Effector memory CD4-positive, alpha-beta T cell (primary cell): ENCODE results near the gene ACOX1.
"Not testable (repeated sequence)": the region's sequence is repeated elsewhere in the genome, so short reads cannot be mapped to it uniquely, and the experiment has no call there.

Experiments
- DNase-seq, 3 donors: peaks; one replicate each; pipeline ENCODE4 v3.0.0-alpha.2; 2020
- H3K27ac ChIP-seq: 2 replicates; pipeline ENCODE4 v1.7.0; 2013; ENCODE audit warnings: mild to moderate bottlenecking, low read length, moderate library complexity; ENCODE audit not compliant: insufficient read depth, poor library complexity, severe bottlenecking
- H3K27me3 ChIP-seq: replicated peaks from 2 replicates; pipeline ENCODE4 v1.7.0; 2013; ENCODE audit warnings: mild to moderate bottlenecking, low read length; ENCODE audit not compliant: insufficient read depth, control insufficient read depth, poor library complexity, severe bottlenecking
- H3K36me3 ChIP-seq: 2 replicates; pipeline ENCODE4 v1.7.0; 2013; ENCODE audit warnings: mild to moderate bottlenecking, low read length, moderate library complexity; ENCODE audit not compliant: control insufficient read depth, insufficient read depth
- H3K4me1 ChIP-seq: 2 replicates; pipeline ENCODE4 v1.7.0; 2013; ENCODE audit warnings: low read length, mild to moderate bottlenecking; ENCODE audit not compliant: control insufficient read depth, insufficient read depth, poor library complexity, severe bottlenecking
- H3K4me3 ChIP-seq: 2 replicates; pipeline ENCODE4 v1.7.0; 2013; ENCODE audit warnings: low read length, low read depth, mild to moderate bottlenecking; ENCODE audit not compliant: insufficient read depth, poor library complexity, severe bottlenecking
- H3K9me3 ChIP-seq: 2 replicates; pipeline ENCODE4 v1.7.0; 2013; ENCODE audit warnings: mild to moderate bottlenecking, low read length, moderate library complexity; ENCODE audit not compliant: control insufficient read depth

The ACOX1 gene

GRCh38 chr17:75981019-75981615 lies 2.2 kb upstream of the ACOX1 start:
- Histone ChIP-seq H3K4me3 (no peak overlapping the region), H3K9me3 (no peaks in the 10 kb centered on the region), H3K36me3 (no peaks in the 10 kb centered on the region), H3K27ac (no peak overlapping the region), H3K4me1 (peaks cover 11% of the 10 kb centered on the region), H3K27me3 (no peaks in the 10 kb centered on the region)
- DNase-seq = no peak

GRCh38 chr17:75980188-75981018 lies 1.4 kb upstream of the ACOX1 start:
- Histone ChIP-seq H3K27me3 (no peaks in the 10 kb centered on the region), H3K4me3 (peak overlapping the region; percentile 82), H3K36me3 (no peaks in the 10 kb centered on the region), H3K9me3 (no peaks in the 10 kb centered on the region), H3K27ac (peak overlapping the region; percentile 89), H3K4me1 (peaks cover 11% of the 10 kb centered on the region)
- DNase-seq = no peak

GRCh38 chr17:75979705-75980187 lies 780 bp upstream of the ACOX1 start:
- peak overlapping the region; percentile 82 for H3K4me3 ChIP-seq
- peak overlapping the region; percentile 89 for H3K27ac ChIP-seq
- no peaks in the 10 kb centered on the region for H3K27me3 ChIP-seq
- no peaks in the 10 kb centered on the region for H3K9me3 ChIP-seq
- no peaks in the 10 kb centered on the region for H3K36me3 ChIP-seq
- DNase-seq = no peak
- peaks cover 11% of the 10 kb centered on the region for H3K4me1 ChIP-seq

- Histone ChIP-seq H3K36me3 (no peaks in the 10 kb centered on the region), H3K9me3 (no peaks in the 10 kb centered on the region), H3K27me3 (no peaks in the 10 kb centered on the region), H3K27ac (no peak overlapping the region), H3K4me3 (no peak overlapping the region), H3K4me1 (peaks cover 11% of the 10 kb centered on the region)
- DNase-seq = no peak
Measured at GRCh38 chr17:75976175-75976848, 2.7 kb downstream of the ACOX1 start.

GRCh38 chr17:75975757-75976174 lies 3.2 kb downstream of the ACOX1 start:
- no peak overlapping the region for H3K4me3 ChIP-seq
- peaks cover 11% of the 10 kb centered on the region for H3K4me1 ChIP-seq
- no peaks in the 10 kb centered on the region for H3K36me3 ChIP-seq
- no peaks in the 10 kb centered on the region for H3K9me3 ChIP-seq
- no peak for DNase-seq
- H3K27ac ChIP-seq = no peak overlapping the region
- H3K27me3 ChIP-seq = no peaks in the 10 kb centered on the region

- H3K27me3 ChIP-seq, DNase-seq, H3K27ac ChIP-seq, H3K4me3 ChIP-seq, H3K36me3 ChIP-seq, H3K9me3 ChIP-seq: not testable (repeated sequence)
- H3K4me1 ChIP-seq = peaks cover 11% of the 10 kb centered on the region
Measured at GRCh38 chr17:75975187-75975586, 3.8 kb downstream of the ACOX1 start.

- Histone ChIP-seq H3K27ac (no peak overlapping the region), H3K27me3 (no peaks in the 10 kb centered on the region), H3K4me1 (no peaks in the 10 kb centered on the region), H3K9me3 (no peaks in the 10 kb centered on the region), H3K36me3 (no peaks in the 10 kb centered on the region), H3K4me3 (no peak overlapping the region)
- no peak for DNase-seq
Measured at GRCh38 chr17:75970626-75971025, 8.3 kb downstream of the ACOX1 start.

- no peak for DNase-seq
- Histone ChIP-seq H3K27me3 (no peaks in the 10 kb centered on the region), H3K4me3 (no peak overlapping the region), H3K27ac (no peak overlapping the region), H3K36me3 (no peaks in the 10 kb centered on the region), H3K9me3 (no peaks in the 10 kb centered on the region), H3K4me1 (no peaks in the 10 kb centered on the region)
Measured at GRCh38 chr17:75970011-75970523, 8.9 kb downstream of the ACOX1 start.

- H3K4me1 ChIP-seq, H3K4me3 ChIP-seq, H3K27ac ChIP-seq, H3K36me3 ChIP-seq, H3K9me3 ChIP-seq, DNase-seq, H3K27me3 ChIP-seq: not testable (repeated sequence)
Measured at GRCh38 chr17:75969044-75969443, 9.9 kb downstream of the ACOX1 start.

GRCh38 chr17:75965468-75965867 lies 13.5 kb downstream of the ACOX1 start:
- H3K27me3 ChIP-seq = no peaks in the 10 kb centered on the region

More at GRCh38 chr17:75965468-75965867, 13.5 kb downstream of the ACOX1 start:
- no peak overlapping the region for H3K4me3 ChIP-seq
- H3K36me3 ChIP-seq = no peaks in the 10 kb centered on the region
- DNase-seq = no peak
- no peaks in the 10 kb centered on the region for H3K9me3 ChIP-seq
- H3K4me1 ChIP-seq = no peaks in the 10 kb centered on the region
- no peak overlapping the region for H3K27ac ChIP-seq
